Putamen (tissue), 1 donor: Measurements from ENCODE around the gene ACER3.
A peak's percentile ranks its signal among the peaks of the same experiment; 100 is the strongest.
"Not testable (repeated sequence)": the region's sequence is repeated elsewhere in the genome, so short reads cannot be mapped to it uniquely, and the experiment has no call there.

ENCODE experiments used
- DNase-seq: peaks from one replicate; pipeline ENCODE4 v3.0.0-alpha.2; 2016; ENCODE audit warnings: low spot score

Gene ACER3

GRCh38 chr11:77038825-77039326 is 178.2 kb downstream of the ACER3 start:
- no peak for DNase-seq

- DNase-seq = no peak
Measured at GRCh38 chr11:77039491-77040400, 179.0 kb downstream of the ACER3 start.

DNA sequence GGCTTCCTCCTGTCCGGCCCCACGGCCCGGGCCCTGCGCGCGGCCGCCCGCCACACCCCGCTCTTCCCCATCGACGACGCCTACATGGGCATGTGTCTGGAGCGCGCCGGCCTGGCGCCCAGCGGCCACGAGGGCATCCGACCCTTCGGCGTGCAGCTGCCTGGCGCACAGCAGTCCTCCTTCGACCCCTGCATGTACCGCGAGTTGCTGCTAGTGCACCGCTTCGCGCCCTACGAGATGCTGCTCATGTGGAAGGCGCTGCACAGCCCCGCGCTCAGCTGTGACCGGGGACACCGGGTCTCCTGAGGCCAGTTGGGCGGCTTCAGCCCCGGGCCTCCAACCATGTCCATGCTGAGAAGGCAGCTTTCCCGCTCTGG is 179.7 kb downstream of the ACER3 start:
- no peak for DNase-seq

DNA sequence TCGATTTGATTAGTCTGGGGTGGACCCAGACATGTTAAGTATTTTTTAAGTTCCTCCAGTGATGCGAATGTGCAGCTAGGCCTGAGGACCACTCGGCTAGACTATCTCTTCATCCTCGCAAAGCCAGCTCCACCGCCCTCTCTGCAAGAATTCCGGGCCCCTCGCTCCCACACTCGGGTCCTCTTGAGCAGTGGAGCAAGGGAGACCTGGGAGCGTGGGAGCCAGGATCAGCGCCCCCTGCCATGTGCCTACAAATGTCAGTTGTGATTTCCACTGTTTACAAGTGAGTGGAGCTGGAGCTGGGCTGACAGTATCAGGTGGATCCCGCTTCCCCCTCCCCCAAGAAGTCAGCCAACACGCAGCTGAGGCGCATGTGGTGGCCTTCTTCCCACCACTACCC is 180.2 kb downstream of the ACER3 start:
- DNase-seq = no peak

- no peak for DNase-seq
Measured at GRCh38 chr11:77042111-77042726, 181.5 kb downstream of the ACER3 start.

GRCh38 chr11:77044356-77044755 is 183.6 kb downstream of the ACER3 start:
- DNase-seq = no peak

- DNase-seq = no peak
Measured at GRCh38 chr11:77044886-77045285, 184.2 kb downstream of the ACER3 start.

DNA sequence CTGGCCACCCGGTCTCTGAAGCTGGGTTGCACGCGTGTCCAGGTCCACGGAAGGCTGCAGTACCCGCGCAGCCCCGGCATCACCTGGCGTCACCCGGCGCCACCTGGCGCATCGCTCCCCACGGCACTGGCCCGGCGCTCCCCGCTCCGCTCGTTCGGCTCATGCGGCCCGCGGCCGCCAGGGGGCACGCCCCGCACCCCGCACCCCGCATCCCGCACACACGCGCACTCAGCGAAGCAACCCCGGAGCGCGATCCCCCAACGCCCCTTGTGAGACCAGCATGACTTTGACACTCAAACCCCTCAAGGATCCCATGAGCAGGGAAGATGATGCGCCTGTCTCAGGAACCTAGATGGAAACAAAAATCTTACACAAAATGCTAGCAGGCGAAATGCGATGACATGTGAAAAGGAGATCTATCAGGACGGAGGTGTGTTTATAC is 185.4 kb downstream of the ACER3 start:
- no peak for DNase-seq

GRCh38 chr11:77047007-77047927 is 186.5 kb downstream of the ACER3 start:
- peak; percentile 92 for DNase-seq

GRCh38 chr11:77047928-77048446 is 187.3 kb downstream of the ACER3 start:
- not testable (repeated sequence) for DNase-seq

- no peak for DNase-seq
Measured at GRCh38 chr11:77049026-77049425, 188.3 kb downstream of the ACER3 start.

- no peak for DNase-seq
Measured at GRCh38 chr11:77051511-77051910, 190.8 kb downstream of the ACER3 start.

DNA sequence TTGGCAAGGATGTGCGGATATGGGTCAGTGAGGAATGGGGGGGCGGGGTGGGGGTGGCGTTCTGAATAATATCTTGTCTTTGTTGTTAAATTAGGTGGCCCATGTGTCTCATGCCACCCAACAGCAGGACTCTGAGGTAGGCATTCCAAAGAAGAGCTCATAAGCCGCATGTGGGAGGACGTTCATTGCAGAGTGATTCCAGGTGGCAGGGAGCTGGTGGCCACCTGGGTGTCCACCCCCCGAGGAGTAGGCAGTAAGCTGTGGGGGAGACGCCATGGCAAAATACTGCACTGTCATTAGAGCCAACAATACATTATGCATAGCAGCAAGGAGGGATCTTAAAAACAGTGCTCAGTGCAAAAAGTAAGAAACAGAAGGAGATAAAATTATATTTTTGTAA is 191.8 kb downstream of the ACER3 start:
- no peak for DNase-seq

- DNase-seq = no peak
Measured at GRCh38 chr11:77053217-77054015, 192.7 kb downstream of the ACER3 start.

DNA sequence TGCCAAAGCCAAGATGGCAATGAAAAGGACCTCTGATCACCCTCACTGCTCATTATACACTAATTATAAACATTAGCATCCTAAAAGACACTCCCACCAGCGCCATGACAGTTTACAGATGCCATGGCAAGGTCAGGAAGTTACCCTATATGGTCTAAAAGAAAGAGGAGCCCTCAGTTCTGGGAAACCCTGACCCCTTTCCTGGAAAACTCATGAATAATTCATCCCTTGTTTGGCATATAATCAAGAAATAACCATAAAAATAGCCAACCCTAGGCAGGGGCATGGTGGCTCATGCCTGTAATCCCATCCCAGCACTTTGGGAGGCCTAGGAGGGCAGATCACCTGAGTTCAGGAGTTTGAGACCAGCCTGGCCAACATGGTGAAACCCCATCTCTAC is 193.4 kb downstream of the ACER3 start:
- DNase-seq = no peak

DNA sequence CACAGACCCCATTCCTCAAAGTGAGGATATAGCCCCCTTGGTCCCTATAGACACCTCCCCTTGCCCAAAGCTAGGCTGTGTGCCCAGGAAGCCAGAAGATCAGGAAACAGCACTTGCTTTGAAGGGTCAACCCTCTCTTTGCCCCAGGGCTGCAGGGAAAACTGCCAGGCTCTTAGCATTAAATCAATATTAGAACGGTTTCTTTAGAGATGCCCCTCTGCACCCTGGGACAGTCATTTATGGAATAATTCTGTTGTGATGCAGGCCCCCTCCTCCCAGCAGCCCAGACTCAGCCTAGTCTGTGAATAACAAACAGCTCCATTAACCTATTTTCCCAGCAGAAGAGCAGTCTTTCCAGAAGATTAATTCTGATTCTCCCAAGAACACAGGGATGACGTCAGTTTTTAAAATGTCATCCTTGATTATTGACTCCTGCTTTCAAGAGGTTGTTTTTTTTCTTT is 194.4 kb downstream of the ACER3 start:
- no peak for DNase-seq

DNA sequence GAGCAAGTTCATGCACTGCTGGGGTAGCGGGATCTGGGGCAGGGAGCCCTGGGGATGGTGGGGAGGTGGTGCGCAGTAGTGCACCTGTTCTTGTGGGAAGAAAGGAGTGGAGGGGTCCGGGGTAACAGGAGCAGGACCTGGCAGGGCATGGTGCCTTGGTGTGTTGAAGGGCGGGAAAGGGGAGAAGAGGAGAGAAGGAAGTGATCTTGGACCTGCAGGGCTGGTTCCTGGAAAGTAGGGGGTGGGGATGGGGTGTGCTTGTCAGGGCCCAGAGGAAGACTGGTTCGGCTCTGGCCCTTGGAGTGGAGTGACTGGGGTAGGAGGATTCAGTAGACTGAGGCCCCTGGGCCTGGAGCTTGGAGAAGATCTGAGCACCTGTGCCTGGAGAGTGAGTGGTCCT is 195.2 kb downstream of the ACER3 start:
- no peak for DNase-seq

DNA sequence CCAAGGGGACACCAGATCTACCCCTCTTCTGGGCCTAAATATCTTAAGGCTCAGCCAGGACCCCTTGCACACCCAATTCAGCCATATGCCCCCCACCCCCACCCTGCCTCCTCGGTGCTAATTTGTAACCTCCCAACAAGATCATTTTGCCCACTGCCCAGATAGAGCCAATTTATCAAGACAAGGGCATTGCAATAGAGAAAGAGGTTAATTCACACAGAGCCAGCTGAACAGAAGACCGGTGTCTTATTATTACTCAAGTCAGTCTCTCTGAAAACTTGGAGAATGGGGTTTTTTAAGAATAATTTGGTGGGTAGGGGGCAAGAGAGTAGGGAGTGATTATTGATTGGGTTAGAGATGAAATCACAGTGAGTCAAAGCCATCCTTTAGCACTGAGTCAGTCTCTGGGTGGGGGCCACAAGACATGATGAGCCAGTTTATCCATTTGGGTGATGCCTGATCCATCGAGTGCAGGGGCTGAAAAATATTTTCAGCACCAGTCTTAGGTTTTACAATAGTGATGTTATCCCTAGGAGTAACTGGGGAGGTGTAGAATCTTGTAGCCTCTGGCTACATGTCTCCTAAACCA is 196.2 kb downstream of the ACER3 start:
- DNase-seq = no peak

- DNase-seq = no peak
Measured at GRCh38 chr11:77057938-77058474, 197.3 kb downstream of the ACER3 start.

DNA sequence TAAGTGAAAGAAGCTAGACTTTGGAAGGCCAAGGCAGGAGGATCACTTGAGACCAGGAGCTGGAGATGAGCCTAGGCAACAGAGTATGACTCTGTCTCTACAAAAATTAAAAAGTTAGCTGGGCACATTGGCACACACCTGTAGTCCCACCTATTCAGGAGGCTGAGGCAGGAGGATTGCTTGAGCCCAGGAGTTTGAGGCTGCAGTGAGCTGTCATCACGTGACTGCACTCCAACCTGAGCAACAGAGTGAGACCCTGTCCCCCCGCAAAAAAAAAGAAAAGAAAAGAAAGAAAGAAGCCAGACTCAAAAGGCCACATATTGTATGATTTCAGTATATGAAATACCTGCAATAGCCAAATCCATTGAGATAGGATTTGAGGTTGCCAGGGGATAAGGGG is 198.2 kb downstream of the ACER3 start:
- DNase-seq = no peak
